Hematopoietic multipotent progenitor cell treated with erythropoietin and hydrocortisone succinate and interleukin-3 and kit ligand, for 6 days (in vitro differentiated cells): ENCODE data around the gene ANKS1A.
"Not testable (repeated sequence)": the region's sequence is repeated elsewhere in the genome, so short reads cannot be mapped to it uniquely, and the experiment has no call there.

Source experiments
- DNase-seq: peaks from one replicate; pipeline ENCODE4 v3.0.0-alpha.2; 2015

Gene ANKS1A

DNA sequence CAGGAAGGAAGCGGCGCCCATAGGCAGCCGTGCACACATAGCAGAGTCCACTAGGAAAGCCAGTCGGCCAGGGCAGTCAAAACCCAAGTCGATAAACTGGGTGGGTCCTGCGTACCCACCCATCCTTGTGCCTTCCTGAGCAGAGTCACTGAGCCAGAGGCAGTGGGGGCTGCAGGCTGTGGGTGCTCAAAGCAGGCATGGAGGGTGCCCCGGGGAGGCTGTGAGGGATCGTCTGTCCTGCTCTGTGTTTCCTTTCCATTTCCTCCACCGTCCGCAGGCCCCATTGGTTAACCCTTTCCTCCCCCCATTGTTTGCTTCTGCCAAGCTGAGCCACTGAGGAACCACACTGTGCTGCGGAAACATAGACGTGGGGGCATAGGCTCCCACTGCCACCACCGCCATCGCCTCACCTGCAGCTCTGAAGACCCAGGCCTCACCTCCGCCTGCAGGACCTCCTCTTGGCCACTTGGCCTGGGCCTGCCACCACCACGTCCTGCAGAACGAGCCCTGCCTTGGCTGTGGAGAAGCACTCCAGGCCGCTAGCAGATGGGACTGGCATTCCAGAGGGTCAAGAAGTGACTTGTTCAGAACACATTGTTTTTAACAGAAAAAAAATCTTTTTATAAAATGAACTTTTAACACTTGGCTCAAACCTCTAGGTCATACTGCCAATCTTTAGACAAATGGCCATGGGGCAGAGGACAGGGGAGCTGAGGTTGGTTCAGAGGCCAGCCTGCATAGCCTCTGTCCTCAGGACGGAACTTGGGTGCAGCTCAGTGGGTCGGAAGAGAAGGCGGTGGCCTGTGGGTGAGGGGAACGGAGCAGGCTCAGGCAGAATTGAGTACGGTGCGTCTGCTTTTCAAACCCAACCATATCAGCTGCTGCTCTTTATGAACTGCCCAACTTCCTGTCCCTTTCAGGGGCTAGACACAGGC lies 199.5 kb downstream of the ANKS1A start:
- DNase-seq, result no peak

DNA sequence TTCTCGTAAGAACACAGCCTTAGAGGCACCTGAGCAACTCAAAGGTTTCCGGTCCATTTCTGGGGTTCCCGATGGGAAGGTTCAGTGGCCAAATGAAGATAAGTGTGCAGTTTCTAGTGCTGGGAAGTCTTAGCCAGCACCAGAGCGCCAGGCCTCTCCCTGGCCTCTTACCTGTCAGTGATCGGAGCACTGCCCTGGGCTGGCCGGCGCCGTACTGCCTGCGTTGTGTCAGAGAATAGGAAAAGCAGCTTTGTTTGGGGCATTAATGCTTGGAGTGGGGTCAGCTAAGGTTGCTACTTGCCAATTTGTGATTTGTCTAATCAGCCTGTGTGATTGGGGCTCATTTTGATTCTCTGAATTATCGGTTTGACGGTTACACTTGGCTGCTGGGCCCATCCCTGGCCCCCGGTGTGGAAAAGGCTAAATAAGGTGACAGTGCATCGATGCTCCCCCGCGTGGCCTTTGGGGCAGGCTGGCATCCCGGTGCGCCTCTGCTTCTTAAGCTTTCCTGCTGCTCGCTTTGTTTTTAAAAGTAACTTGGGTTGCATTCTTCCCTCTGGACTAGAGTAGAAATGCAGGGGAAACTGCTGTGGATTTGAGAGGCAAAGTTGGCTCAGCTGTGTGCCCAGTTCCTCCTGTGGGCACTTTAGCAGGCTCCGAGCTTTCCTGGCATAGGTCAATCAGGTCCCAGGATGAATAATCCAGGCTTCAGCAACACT lies 200.3 kb downstream of the ANKS1A start:
- no peak for DNase-seq

DNA sequence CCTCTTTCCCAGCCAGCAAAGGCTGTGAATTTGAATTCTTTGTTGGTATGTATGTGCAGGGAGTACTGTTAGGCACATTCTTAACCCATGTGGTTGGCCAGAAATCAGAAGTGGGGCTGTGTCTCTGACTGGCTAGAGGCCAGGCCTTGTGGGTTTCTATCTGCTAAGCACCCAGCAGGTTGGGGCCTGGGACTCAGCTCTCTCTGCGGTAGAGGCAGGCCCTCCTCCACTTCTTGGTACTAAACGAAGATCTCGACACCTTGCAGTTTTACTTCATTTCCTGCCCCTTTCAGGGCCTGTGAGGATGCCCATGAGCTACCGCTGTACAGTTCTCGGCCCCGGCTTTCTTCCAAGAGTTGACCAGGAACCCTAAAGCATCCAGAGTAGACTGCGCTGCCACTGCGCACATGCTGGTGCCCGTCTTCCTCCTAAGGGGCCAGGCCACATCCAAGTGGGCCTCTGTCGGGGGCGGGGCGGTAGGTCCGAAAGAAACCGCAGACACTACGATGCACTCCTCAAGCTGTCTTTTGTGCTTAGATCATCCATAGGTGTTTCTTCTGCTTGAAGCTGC lies 201.0 kb downstream of the ANKS1A start:
- peak; percentile 90 for DNase-seq

DNA sequence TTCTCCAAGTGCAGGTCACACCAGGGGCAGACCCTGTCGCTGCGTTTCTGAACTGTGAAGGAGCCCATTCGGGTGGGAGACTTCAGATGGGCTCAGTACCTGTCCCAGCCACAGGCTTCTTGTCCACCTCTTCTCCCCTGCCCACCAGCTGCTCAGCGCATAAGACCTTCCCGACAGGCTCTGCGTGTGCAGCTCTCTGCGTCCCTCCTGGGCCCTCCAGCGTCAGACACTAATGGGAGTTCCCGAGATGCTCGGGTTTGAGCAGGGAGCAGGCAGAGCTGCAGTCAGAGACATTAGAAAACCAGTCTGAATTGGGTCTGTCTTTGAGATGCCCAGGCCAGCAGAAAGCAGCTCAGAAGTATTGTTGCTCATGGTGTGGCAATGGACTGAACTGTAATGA lies 201.7 kb downstream of the ANKS1A start:
- DNase-seq, result no peak

DNA sequence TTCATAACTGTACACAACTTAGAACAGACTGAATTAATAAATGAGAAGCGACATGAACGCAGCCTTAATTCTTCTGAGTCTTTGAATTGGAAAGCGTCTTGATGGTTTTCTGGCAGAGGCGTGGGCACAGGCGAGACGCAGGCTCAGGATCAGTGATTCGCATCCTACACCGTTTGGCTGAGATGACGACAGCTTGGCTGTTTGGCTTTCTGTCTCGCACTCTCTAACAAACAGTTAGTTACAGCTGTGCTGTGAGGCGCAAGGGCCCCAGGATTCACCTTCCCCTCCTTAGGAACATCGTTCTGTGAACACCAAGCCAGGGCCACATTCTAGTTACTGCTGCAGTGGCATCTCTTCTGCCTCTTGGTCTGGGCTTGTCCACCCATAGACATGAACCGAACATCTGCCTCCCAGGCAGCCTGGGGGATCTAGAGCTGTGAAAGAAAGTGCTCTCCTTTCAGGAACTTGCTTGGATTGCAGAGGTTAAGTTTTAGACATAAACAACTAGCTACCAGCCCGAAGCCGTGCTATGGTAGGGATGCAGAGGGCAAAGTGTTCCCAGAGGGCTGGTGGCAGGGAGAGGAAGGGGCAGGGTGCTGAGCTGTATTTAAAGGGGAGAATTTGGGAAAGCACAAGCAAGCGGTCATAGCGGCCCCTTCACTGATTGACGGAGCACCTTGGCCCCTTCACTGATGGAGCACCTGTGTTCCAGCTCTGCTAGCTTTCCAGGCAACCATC lies 202.5 kb downstream of the ANKS1A start:
- no peak for DNase-seq

DNA sequence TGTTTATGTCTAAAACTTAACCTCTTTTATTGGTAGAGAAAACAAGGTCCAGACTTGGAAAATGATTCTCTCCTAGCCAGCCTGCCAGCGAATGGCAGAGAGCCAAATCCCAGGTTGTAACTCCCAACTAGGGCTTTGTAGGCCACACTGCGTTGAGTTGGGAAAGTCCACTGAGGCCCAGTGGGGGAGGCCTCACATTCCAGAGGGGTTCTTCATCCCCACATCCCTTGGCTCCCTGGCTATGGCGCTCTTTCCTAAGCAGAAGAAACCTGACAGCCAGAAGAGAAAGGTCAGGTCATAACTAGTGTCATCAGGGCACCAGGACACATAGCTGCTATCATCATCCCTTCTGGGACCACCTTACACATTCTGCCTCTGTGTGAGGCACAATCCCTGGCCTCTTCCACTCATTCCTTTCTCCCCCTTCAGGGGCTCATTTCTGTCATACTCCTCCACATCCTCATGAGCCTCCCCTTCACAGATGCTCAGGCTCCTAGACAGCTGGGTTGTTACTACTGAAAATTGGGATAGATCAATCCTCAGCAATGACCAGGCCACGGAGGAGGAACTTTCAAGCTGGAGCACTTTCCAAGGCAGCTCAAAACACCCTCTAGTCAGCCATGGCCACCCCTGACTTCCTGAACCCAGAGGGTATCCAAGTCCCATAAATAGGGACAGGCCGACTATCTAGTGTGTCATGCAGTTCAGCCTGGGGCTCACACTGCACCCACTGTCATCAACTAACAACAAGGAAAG lies 203.5 kb downstream of the ANKS1A start:
- DNase-seq, result no peak

DNA sequence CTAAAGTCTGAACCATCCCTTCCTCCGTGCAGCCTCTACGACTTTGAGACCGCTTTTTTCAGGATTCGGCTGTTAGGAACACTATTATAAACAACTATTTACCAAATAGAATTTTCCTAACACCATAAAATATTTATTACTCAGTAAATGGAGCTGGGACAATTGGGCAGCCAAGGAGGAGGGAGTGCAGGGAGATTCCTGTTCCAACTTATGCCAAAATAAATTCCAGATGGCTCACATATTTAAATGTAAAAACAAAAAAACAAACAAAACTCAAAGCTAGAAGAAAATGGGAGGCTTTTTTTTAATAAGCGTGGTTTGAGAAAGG lies 204.0 kb downstream of the ANKS1A start:
- DNase-seq, result no peak

DNA sequence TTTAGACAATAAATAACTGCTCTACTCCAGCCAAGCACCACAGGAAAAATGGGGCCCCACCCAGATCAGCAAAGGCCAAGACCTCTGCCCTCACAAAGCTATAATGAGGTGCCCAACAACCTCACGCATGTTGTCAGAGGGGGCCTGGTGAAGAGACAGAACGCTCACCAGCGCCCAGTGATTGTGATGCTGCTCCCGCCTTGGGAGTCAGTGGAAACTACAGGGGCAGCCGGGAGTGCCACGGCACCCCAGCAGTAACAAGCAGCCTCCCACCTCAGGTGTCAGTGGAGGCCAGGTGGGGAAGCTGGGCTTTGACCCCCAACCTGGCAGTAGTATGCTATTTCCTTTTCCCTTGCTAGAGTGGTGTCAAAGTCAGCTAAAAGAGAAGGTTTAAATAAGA lies 204.7 kb downstream of the ANKS1A start:
- no peak for DNase-seq

DNA sequence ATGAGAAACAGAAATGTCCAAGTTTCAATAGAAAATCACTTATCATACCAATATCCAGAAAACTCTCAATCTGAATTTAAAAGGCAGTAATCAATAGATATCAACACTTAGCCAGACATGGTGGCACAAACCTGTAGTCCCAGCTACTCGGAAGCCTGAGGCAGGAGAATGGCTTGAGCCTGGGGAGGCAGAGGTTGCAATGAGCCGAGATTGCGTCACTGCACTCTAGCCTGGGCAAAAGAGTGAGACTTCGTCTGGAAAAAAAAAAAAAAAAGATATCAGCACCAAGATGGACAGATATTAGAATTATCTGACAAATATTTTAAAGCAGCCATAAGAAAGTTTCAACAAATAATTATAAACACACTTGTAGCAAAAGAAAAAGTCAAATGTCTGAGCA lies 205.1 kb downstream of the ANKS1A start:
- DNase-seq, result no peak

DNA sequence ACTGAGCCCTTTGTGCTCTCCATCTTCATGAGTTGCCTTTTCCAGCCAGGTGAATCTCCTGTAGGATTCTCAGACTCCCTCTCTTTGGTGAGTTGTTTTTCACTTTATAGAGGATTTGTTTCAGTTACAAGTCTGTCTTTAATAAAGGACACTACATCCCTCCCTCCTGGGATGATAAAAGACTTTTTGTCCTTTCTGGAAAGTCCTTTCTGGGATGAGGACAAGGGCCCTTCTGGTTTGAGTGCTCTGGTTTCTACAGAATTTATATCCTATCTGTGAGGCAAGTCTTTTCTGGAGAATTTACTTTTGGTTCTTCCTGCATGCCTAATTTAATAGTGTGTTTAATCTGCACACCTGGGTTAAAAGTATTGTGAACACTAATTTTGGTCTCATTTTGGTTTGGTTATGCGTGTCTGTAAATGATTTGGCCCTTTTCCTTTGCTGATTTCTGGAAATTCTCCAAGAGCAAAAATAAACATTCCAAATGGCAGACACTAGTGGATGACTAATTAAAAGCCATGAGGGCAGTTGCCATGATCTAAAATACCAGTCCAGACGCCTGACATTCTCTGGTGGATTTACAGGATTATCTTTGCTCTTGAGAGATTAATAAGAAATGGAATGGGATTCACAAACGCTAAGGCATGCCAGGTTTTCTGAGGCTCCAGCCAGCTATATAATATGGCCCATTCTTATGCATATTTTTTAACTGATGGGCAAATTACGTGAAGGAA lies 207.2 kb downstream of the ANKS1A start:
- DNase-seq, result no peak

DNA sequence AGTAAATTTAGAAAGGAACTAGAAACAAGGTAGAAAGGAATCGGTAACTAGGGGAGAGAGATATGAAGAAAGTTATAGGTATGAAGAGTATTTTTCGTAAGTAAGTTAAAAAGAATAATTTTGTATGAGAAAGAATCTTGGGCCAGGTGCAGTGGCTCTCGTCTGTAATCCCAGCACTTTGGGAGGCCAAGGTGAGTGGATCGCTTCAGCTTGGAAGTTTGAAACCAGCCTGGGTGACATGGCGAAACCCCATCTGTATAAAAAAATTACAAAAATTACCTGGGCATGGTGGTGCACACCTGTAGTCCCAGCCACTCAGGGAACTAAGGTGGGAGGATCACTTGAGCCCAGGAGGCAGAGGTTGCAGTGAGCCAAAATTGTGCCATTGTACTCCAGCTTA lies 210.1 kb downstream of the ANKS1A start:
- DNase-seq, result no peak

DNA sequence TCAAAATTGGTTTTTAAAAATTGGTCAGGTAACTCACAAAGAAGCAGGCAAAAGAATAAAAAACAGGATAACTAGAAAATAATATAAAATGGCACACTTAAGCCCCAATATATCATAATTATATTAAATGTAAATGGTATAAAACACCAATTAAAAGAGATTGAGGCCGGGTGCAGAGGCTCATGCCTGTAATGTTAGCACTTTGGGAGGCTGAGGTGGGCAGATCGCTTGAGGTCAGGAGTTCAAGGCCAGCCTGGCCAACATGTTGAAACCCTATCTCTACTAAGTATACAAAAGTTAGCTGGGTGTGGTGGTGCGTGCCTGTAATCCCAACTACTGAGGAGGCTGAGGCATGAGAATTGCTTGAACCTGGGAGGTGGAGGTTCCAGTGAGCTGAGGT lies 216.0 kb downstream of the ANKS1A start:
- DNase-seq, result no peak

DNA sequence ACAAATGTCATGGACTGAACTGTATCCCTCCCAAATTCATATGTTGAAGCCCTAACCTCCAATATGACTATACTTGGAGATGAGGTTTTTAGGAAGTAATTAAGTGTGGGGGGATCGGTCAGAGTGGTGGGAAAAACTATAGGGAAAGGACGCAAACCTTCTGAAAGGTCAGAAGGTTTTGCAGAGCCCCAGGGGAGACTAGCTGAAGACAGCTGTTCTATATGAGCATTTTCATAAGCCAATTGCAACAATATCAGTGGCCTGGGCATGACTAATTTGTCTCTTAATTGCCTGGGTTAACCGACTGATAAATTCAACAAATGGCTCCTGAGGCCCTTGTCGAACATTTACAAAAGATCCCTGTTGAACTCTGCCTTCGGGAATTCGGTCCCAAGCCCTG lies 217.0 kb downstream of the ANKS1A start:
- DNase-seq, result not testable (repeated sequence)

DNA sequence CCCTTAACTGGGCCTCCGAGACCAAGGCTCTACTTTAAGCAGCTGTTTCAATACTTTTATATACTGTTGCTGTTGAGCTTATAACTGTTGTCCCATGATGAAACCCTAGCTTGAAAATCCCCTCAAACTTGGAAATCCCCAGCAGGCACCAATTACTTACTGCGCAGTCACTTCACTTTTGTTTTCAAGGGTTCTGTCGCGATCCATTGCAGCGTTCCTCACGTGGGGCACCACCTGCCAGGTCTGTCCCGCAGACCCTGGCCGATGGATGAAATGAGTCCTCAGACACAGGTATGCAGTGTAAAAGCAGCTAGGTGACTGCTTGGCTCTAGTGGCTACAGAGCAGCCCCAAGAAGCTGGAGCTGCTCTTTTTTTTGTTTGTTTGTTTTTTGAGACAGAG lies 218.2 kb downstream of the ANKS1A start:
- not testable (repeated sequence) for DNase-seq

DNA sequence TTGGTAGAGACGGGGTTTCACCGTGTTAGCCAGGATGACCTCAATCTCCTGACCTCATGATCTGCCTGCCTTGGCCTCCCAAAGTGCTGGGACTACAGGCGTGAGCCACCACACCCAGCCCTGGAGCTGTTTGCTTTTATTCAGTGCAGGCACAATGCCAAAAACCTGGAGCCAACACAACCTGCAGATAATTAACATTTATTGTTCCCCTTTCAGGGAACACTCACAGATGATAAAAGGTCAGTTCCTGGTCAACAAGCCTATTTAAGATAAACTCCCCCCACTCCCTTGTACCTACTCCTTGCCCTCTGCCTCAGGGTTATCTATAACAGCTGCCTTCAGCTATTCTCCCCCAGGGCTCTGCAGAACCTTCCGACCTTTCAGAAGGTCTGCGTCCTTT lies 218.7 kb downstream of the ANKS1A start:
- not testable (repeated sequence) for DNase-seq

DNA sequence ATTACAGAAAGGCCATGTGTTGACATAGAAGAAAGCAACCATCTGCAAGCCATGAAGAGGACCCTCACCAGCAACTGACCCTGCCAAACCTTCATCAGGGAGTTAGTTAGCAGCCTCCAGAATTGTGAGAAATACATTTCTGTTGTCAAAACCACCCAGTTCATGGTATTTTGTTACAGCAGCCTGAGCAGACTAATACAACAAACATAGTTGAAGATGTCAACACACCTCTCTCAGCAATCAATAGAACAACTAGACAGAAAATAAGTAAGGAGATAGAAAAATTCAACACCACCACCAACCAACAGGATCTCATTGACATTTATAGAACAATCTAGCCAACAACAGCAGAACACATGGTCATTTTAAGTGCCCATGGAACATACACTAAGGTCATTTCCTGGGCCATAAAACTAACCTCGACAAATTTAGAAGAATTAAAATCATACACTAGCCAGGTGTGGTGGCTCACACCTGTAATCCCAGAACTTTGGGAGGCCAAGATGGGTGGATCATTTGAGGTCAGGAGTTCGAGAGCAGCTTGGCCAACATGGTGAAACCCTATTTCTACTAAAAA lies 219.3 kb downstream of the ANKS1A start:
- DNase-seq, result no peak

DNA sequence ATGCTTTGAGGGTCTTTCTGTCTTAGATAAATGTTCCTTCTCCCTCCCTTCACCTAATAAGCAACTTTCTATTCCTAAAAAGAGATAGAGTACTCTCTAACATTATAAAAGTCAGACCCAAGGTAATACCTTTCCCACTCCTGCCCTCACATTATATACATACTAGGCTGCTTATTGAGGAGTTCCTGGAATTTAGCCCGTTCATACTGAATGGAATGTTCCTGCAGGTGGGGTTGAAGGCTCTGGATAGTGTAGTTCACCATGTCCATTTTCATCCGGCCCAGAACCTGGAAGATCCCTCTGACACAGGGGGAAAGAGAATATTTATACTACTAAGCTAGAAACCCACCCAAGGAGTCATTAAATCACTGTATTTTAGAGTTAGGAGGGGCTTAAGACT lies 231.7 kb downstream of the ANKS1A start:
- DNase-seq, result no peak

DNA sequence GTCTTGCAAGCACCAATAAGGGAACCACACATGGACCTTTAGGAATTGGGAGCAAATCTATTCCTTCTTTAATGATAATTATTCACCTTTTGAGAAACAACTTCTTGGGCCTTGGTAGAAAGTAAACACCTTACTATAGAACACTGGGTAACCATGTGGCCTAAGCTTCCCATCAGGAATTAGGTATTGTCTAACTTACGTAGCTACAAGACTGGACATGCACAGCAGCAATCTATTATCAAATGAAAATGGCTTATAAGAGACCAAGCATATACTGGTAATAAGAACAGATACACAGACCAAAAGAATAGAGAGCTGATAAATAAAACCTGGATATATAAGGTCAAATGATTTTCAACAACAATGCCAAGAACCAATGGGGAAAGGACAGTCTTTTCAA lies 235.3 kb downstream of the ANKS1A start:
- no peak for DNase-seq

DNA sequence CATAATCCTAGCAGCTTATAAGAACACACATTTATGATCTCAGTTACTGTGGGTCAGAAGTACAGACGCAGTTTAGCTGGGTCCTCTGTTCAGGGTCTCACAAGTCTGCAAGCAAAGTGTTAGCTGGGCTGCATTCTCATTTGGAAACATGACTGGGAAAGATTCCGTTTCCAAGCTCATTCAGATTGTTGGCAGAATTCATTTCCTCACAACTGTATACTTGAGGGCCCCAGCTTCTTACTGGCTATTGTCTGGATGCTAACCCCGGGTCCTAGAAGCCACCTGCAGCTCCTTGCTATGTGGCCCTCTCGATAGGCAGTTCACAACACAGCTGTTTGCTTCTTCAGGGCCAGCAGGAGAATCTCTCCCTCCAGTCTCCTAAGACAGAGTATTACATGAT lies 239.0 kb downstream of the ANKS1A start:
- no peak for DNase-seq

DNA sequence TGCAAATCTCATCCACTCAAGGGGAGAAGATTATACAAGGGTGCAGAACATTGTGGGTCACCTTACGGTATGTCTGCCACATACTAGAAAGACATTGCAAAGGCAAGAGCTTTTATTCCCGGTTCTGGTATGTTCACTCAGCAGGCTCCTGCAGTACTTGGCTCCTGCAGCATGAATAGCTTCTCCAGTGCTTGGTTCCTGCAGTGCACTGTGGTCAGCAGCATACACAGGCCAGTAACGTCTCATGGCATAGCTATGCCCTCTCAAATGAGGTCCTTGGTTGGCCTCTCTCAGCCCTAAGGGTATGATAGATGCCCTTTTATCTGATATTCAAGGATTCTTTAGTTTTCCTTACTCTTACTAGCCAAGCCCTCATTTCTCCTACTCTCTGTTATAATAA lies 239.4 kb downstream of the ANKS1A start:
- no peak for DNase-seq

DNA sequence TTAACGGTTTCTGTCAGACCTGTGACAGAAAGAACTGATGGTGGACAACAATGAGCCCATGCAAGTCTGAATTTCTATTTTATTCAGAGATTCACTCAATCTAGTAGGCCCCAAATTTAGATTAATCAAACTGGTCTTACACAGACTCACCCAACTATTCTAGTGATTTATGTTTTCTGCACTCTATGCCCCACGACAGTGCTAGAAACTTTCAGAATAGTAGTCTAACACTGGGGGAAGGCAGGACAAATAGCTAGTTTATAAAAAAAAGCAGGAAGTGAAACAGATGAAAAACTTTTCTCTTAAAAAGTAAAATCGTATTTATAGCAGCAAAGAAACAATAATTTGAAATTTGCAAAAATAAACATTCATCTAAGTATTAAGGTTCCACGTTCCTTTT lies 247.1 kb downstream of the ANKS1A start:
- DNase-seq, result no peak

DNA sequence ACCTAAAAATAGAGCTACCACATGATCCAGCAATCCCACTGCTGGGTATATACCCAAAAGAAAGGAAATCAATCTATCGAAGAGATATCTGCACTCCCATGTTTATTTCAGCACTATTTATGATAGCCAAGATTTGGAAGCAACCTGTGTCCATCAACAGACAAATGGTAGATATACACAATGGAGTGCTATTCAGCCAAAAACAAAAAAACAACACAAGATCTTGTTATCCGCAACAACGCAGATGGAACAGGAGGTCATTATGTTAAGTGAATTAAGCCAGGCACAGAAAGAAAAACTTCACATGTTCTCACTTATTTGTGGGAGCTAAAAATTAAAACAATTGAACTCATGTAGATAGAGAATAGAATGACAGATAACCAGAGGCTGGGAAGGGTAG lies 249.1 kb downstream of the ANKS1A start:
- not testable (repeated sequence) for DNase-seq
